GM18868 (cell line): ENCODE results near the gene TUFT1.
"Not testable (repeated sequence)": the region's sequence is repeated elsewhere in the genome, so short reads cannot be mapped to it uniquely, and the experiment has no call there.

ENCODE experiments used
- ATAC-seq: cut with Tn5 transposase; IDR thresholded peaks from one replicate; pipeline ENCODE4 v1.9.1; 2021; ENCODE audit warnings: mild to moderate bottlenecking, moderate library complexity; ENCODE audit not compliant: unreplicated experiment

The TUFT1 gene

GRCh38 chr1:151613282-151613780 is 73.2 kb downstream of the TUFT1 start:
- ATAC-seq: no peak

- ATAC-seq: no peak
These were observed 75.8 kb downstream of the TUFT1 start for GRCh38 chr1:151615711-151616504.

- no peak for ATAC-seq
These were observed 76.4 kb downstream of the TUFT1 start for GRCh38 chr1:151616505-151616849.

DNA sequence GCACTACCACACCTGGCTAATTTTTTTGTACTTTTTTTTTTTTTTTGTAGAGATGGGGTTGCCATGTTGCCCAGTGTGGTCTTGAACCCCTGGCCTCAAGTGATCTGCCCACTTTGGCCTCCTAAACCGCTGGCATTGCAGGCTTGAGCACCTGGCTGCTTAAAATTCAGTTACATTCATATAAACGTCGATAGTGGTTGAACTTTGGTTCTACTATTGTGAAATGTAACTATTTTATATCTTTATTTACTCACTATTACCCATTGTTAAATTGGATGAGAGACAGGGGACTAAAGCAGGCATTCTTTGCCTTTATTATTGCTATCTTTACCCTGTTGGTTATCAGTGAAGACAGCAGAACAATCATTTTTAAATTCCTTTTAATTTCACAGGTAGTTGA is 77.9 kb downstream of the TUFT1 start:
- ATAC-seq: no peak

DNA sequence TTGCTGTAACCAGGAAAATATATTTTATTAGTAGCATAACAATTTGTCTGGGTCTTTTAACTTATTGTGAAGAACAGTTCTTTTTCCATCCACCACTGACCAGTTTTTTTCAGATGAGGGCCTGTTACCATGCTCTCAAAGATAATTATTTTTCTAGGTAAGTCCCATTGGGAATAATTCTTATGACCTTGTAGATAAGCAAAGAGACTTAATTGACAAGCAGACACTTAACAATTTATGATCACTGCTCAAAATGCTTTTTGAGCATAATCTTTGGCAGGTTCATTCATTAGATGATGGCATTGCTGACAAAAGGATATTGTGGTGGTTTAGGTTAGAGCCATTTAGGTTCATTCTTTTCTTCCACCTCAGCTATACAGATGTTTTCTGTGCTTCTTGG is 78.4 kb downstream of the TUFT1 start:
- no peak for ATAC-seq

- ATAC-seq: not testable (repeated sequence)
These were observed 78.9 kb downstream of the TUFT1 start for GRCh38 chr1:151618996-151619395.

GRCh38 chr1:151619489-151620093 is 79.5 kb downstream of the TUFT1 start:
- no peak for ATAC-seq

- ATAC-seq: no peak
These were observed 80.2 kb downstream of the TUFT1 start for GRCh38 chr1:151620286-151620685.

DNA sequence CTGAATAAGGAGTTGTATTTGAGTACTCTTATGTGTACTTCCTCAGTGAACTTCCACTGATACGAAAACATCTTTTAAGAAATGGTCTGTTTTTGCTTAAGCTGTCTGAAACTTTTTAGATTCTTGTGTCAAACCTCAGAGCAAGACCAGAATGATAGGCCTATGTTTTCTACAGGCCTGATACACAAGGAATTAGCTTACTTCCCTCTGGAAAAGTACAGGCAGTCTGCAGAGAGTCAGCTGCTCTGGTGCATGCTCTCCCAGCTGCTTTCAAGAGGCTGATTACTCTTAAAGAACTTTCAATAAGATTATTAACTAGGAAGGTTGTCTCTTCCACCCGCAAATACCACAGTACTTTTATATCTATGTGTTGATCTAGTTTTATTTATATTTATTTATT is 81.2 kb downstream of the TUFT1 start:
- no peak for ATAC-seq

GRCh38 chr1:151624783-151625182 is 84.7 kb downstream of the TUFT1 start:
- ATAC-seq: no peak

- ATAC-seq: no peak
These were observed 86.7 kb downstream of the TUFT1 start for GRCh38 chr1:151626740-151627334.

GRCh38 chr1:151629278-151629677 is 89.2 kb downstream of the TUFT1 start:
- no peak for ATAC-seq
